Activated T-helper 1 cell treated with anti-CD3 and anti-CD28 coated beads, Interleukin-12 subunit alpha, Interleukin-12 subunit beta, Interleukin-2, Interleukin-4 antibody, amounts not matched to agents 30 ng/mL and 10 ng/mL and 1 ng/mL, durations not matched to agents 14 hours and 24 hours and 36 hours (primary cell): ENCODE results near the gene KDM3A. TPM values are rescaled to one million over a fixed set of nuclear protein-coding genes. Genes with fewer than 3 reads are reported as not detected.

ENCODE experiments used
- DNase-seq: peaks from one replicate; pipeline ENCODE4 v3.0.0; 2021; ENCODE audit warnings: low spot score
- H3K27ac Mint-ChIP-seq: one replicate; pipeline ENCODE4 v1.8.0; 2021; ENCODE audit warnings: mild to moderate bottlenecking, mixed read lengths
- H3K27me3 Mint-ChIP-seq: one replicate; pipeline ENCODE4 v1.8.0; 2022; ENCODE audit warnings: mild to moderate bottlenecking, moderate library complexity, mixed read lengths; ENCODE audit not compliant: insufficient read depth
- H3K36me3 Mint-ChIP-seq: one replicate; pipeline ENCODE4 v1.8.0; 2021; ENCODE audit warnings: low read depth, mixed read lengths
- H3K4me1 Mint-ChIP-seq: one replicate; pipeline ENCODE4 v1.8.0; 2021; ENCODE audit warnings: low read depth, mixed read lengths
- H3K4me3 Mint-ChIP-seq: one replicate; pipeline ENCODE4 v1.8.0; 2021; ENCODE audit warnings: mild to moderate bottlenecking, moderate library complexity, mixed read lengths
- H3K9me3 Mint-ChIP-seq: one replicate; pipeline ENCODE4 v1.8.0; 2021; ENCODE audit warnings: mixed read lengths
- intact Hi-C: fragments of 100-400 bp; cut with micrococcal nuclease; formaldehyde crosslinking; loops from one replicate; pipeline ENCODE4 v1.15.1; 2024
- total RNA-seq: library from RNA; stranded (reverse); gene quantifications from 2 replicates; pipeline ENCODE4 v1.2.3, GENCODE V29; 2022

Gene KDM3A, protein sequence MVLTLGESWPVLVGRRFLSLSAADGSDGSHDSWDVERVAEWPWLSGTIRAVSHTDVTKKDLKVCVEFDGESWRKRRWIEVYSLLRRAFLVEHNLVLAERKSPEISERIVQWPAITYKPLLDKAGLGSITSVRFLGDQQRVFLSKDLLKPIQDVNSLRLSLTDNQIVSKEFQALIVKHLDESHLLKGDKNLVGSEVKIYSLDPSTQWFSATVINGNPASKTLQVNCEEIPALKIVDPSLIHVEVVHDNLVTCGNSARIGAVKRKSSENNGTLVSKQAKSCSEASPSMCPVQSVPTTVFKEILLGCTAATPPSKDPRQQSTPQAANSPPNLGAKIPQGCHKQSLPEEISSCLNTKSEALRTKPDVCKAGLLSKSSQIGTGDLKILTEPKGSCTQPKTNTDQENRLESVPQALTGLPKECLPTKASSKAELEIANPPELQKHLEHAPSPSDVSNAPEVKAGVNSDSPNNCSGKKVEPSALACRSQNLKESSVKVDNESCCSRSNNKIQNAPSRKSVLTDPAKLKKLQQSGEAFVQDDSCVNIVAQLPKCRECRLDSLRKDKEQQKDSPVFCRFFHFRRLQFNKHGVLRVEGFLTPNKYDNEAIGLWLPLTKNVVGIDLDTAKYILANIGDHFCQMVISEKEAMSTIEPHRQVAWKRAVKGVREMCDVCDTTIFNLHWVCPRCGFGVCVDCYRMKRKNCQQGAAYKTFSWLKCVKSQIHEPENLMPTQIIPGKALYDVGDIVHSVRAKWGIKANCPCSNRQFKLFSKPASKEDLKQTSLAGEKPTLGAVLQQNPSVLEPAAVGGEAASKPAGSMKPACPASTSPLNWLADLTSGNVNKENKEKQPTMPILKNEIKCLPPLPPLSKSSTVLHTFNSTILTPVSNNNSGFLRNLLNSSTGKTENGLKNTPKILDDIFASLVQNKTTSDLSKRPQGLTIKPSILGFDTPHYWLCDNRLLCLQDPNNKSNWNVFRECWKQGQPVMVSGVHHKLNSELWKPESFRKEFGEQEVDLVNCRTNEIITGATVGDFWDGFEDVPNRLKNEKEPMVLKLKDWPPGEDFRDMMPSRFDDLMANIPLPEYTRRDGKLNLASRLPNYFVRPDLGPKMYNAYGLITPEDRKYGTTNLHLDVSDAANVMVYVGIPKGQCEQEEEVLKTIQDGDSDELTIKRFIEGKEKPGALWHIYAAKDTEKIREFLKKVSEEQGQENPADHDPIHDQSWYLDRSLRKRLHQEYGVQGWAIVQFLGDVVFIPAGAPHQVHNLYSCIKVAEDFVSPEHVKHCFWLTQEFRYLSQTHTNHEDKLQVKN (N-terminal part only)
- total RNA-seq: 61.6 and 67.3 TPM in 2 replicates

DNA sequence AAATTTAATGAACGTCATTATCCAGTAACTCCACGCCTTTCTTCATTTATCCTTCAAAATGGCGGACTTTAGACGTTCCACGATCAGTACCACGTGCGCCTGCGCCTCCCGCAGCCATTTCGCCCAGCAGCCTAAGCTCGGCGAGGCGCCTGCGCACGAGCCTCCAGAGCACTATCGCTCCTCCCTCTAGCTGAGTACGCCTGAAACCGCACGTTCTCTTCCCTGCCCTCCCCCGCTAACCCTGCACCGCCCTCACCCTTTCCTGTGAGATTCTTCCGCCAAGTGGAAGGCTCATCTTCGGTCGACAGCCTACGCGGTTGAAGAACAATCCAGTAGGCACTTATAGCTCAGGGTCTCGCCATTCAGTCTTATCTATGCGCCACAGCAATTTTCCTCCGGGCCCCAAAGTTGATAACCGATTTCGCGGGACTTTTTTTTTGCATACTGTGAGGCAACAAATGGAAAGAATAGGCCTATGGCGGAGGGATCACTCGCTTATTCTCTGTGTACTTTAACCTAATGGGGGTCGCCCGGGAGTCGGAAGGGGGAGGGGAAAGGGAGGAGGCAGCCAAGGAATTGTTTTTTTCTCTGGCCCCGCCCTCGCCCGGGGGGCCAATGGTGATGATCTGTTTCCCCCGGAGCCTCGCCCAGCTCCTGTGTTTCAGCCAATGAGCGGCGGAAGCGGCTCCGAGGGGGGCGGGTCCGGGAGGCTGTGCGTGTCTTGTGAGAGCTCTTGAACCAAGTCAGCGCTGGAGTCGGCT, at the start of gene KDM3A:
KDM3A (plus strand) TSS at position 741 of the 761 bp plus-strand sequence. CDS start 677 bp downstream, outside the sequence.
- H3K4me1 Mint-ChIP-seq: peaks cover 50% of the 10 kb centered on the region
- H3K4me3 Mint-ChIP-seq: peak within 1 kb of the TSS; percentile 96
- DNase-seq: peak; percentile 99
- peak within 1 kb of the TSS; percentile 98 for H3K27ac Mint-ChIP-seq
- H3K36me3 Mint-ChIP-seq: peaks cover 36% of the 10 kb centered on the region
- H3K27me3 Mint-ChIP-seq: peaks cover 11% of the 10 kb centered on the region
- peaks cover 35% of the 10 kb centered on the region for H3K9me3 Mint-ChIP-seq
- intact Hi-C loops: loop anchor here (1.0 to 10.0 kb wide), 7 partner anchors 72 to 1114 kb away; partner anchors contain the start of genes C2orf68, CAPG, ELMOD3 and RETSAT

DNA sequence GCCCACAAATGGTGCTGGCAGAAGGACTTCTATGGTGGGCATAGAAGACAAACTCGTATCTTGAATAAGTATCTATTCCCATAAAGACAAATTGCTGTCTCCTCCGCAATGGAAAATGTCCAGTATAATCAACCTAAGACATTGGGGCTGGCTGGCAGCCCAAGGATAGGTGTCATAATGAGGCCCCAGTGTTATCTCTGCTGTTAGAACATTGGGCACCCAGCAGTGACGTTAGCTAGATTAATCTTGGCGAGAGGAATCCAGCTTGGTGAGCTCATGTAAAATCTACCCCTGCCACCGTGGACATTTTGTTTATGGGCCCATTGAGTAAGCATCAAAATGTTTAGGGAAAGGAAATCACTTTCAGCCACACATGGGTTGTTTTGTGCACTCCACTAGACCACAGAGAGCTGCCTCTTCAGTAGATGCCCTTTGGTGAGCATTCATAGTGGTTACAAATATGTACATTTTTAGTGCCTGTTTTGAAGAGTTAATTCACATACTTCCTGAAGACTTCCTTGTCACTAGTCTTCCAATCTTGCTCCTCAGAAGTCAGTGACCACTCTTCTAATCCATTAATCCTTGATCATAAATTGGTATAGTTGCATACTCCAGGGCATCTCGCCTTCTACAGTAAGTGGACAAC, 48.2 kb upstream of the KDM3A start:
- intact Hi-C loops: no loop called here
- peaks cover 6% of the 10 kb centered on the region for H3K27me3 Mint-ChIP-seq

DNA sequence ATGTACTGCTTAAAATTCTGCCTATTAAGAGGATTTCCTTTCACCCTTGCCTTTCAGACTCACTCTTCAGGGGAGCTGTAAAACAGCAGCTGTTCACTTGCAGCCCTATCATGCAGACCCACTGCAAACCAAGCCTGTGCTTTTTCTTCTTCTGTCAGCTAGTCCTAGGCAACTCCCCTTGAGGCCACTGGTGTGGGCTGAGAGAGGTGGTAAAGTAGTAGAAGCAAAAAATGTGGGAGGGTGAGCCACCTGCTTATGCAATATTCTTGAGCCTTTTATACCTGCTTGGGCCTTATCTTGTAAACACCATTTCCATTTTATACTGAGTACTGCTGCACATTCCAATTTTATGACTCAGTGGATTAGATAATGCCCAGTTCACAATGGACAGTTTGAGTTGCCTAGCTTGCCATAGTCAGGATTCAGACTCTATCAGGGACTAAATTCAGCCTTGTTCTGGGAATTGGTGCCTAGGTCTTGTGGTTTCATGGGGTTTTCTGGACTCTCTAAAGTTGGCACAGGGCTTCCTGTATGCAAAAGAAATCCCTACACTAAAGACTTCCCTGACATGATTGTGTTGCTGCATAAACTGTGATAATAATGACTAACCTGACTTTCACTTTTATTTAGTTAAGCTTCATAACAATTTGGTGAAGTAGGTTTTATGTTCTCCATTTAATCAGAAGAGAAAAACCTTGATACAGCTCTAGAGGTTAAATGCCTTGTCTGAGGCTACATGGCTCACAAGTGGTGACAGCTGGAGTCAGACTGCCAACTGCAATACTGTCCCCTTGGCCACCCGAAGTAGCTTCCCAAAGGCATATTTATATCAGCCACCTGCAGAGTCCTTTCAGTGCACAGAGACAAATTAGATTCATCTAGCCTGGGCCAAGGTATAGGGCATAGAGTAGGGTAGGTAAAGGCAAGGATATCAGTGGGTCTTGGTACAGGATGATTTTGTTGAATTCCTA, 47.4 kb upstream of the KDM3A start:
- intact Hi-C loops: no loop called here
- no peak overlapping the region for H3K4me3 Mint-ChIP-seq
- H3K27me3 Mint-ChIP-seq: peaks cover 6% of the 10 kb centered on the region
- H3K9me3 Mint-ChIP-seq: peaks cover 11% of the 10 kb centered on the region
- no peak for DNase-seq
- H3K4me1 Mint-ChIP-seq: peaks cover 12% of the 10 kb centered on the region
- H3K36me3 Mint-ChIP-seq: no peaks in the 10 kb centered on the region
- no peak overlapping the region for H3K27ac Mint-ChIP-seq

More for the DNA sequence above, 48.2 kb upstream of the KDM3A start:
- H3K4me1 Mint-ChIP-seq: peaks cover 12% of the 10 kb centered on the region
- peaks cover 11% of the 10 kb centered on the region for H3K9me3 Mint-ChIP-seq
- H3K4me3 Mint-ChIP-seq: no peak overlapping the region
- H3K27ac Mint-ChIP-seq: no peak overlapping the region
- DNase-seq: no peak
- no peaks in the 10 kb centered on the region for H3K36me3 Mint-ChIP-seq

DNA sequence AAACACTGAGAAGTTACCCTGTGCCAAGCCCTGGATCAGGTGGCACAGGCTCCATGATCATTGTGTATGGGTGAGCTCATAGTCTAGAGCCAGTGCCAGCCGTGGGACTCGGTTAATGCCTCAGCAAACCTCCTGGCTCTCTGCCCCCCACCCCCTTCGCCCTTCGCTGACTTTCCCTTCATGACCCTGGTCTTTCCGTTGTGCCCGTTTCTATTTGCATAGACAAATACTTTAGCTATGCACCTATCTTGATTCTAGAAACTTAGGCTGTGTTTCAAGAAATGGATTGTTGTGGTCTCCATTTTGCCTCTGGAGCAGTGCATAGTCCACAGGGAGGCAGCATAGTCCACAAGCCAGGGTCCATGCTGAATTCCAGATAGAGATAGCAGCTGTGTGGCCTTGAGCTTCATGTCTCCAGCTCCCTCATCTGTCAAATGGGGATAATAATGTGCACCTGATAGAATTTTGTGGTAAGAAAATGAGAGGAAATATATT, 44.8 kb upstream of the KDM3A start:
- H3K27ac Mint-ChIP-seq: no peak overlapping the region
- no peak for DNase-seq
- H3K36me3 Mint-ChIP-seq: no peaks in the 10 kb centered on the region
- peaks cover 12% of the 10 kb centered on the region for H3K4me1 Mint-ChIP-seq
- peaks cover 2% of the 10 kb centered on the region for H3K27me3 Mint-ChIP-seq
- H3K4me3 Mint-ChIP-seq: no peak overlapping the region
- intact Hi-C loops: no loop called here
- peaks cover 6% of the 10 kb centered on the region for H3K9me3 Mint-ChIP-seq

DNA sequence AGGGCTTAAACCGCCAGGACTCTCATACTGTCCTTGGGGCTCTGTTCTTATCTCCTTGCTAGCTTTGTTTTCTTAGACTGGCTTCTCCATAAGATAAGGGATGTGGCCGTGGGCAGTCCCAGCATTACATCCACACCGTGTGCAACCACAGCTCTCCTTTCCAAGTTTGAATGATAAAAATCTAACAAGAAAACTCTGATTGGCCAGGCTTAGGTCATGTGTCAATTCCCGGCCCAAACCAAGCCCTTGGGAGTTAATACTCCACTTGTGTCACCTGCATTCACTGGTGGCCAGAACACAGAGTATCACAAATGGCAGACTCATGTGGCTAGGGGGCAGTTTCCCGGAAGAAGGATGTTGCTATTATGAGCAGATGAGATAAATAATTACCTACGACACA, 43.2 kb upstream of the KDM3A start:
- H3K4me3 Mint-ChIP-seq: no peak overlapping the region
- no peaks in the 10 kb centered on the region for H3K36me3 Mint-ChIP-seq
- no peak overlapping the region for H3K27ac Mint-ChIP-seq
- peaks cover 12% of the 10 kb centered on the region for H3K4me1 Mint-ChIP-seq
- intact Hi-C loops: no loop called here
- H3K27me3 Mint-ChIP-seq: peaks cover 2% of the 10 kb centered on the region
- no peak for DNase-seq
- H3K9me3 Mint-ChIP-seq: no peaks in the 10 kb centered on the region

DNA sequence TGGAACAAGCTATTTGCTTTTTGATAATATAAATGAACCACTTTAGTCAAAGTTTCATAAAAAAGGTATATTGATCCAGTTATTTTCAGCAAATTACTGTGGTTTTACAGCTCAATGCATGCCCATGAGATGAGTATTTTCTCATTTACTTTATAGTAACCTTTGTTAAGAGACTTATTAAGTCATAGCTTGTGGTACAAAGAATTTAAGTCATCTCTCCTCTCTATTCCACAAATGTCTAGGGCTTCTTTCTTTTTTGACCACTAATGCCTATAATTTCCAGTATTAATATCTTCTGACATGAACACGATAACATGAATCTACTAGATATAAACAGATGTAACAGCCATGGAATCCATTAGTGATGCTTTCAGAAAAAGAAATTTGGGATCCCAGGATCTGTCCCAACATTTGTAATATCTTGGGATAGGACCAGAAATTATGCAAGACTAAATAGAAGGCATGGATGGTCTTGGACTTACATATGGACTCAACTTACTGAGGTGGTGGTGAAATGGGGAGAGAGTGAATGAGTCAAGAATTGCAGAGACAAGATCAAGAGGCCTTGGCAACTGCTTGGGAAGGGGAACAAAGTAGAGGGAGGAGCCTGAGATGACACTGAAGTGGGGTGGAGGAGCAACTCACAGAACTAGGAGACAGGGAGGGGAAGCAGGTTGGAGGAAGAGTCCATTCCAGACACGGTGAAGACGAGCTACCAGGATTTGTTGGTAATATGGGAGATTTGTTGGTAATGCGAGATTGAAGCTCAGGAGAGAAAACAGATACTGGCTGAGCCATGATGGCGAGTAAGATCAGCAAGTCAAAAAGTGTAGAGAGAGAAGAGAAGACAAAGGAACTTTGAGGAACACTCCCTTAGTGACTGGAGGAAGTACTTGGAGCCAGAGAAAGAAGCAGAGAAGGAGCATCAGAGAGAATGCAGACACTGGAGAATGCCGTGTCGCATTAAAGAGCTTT, 42.4 kb upstream of the KDM3A start:
- Mint-ChIP-seq H3K4me3 (no peak overlapping the region), H3K27me3 (peaks cover 4% of the 10 kb centered on the region), H3K4me1 (peaks cover 6% of the 10 kb centered on the region), H3K27ac (no peak overlapping the region), H3K9me3 (no peaks in the 10 kb centered on the region), H3K36me3 (no peaks in the 10 kb centered on the region)
- intact Hi-C loops: no loop called here
- DNase-seq: no peak

DNA sequence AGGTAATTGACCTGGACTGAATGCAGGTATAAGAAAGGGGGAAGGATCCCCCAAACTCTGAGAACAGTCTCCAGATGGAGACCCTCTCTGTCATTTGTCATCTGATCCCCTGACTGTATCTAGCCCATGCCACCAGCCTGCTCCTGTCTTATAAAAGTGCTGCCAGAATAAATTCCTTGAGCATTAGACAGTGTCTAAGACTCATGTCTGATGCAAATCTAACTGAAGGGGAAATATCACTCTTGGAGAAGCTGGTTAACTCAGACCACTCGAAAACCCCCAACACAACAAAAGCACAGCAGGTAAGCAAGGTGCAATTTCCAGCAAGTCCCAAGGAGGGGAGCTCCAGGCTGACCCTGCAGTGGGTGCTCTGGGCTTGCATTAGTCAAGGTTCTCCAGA, 40.9 kb upstream of the KDM3A start:
- Mint-ChIP-seq H3K36me3 (no peaks in the 10 kb centered on the region), H3K27me3 (peaks cover 4% of the 10 kb centered on the region), H3K4me1 (no peaks in the 10 kb centered on the region), H3K4me3 (no peak overlapping the region), H3K27ac (no peak overlapping the region), H3K9me3 (no peaks in the 10 kb centered on the region)
- intact Hi-C loops: no loop called here
- no peak for DNase-seq

DNA sequence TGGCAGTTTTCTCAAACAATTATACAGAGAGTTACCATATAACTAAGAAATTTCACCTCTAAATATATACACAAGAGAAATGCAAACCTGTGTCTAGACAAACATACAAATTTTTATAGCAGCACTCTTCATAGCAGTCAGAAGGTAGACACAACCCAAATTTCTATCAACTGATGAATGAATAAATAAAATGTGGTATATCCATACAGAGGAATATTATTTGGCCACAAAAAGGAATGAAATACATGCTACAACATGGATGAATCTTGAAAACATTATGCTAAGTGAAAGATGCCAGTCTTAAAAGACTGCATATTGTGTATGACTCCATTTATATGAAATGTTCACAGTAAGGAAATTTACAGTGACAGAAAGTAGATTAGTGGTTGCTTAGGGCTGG, 30.6 kb upstream of the KDM3A start:
- Mint-ChIP-seq H3K4me1 (no peaks in the 10 kb centered on the region), H3K4me3 (no peak overlapping the region), H3K36me3 (no peaks in the 10 kb centered on the region), H3K9me3 (peaks cover 7% of the 10 kb centered on the region), H3K27me3 (peaks cover 27% of the 10 kb centered on the region), H3K27ac (no peak overlapping the region)
- intact Hi-C loops: no loop called here
- no peak for DNase-seq

DNA sequence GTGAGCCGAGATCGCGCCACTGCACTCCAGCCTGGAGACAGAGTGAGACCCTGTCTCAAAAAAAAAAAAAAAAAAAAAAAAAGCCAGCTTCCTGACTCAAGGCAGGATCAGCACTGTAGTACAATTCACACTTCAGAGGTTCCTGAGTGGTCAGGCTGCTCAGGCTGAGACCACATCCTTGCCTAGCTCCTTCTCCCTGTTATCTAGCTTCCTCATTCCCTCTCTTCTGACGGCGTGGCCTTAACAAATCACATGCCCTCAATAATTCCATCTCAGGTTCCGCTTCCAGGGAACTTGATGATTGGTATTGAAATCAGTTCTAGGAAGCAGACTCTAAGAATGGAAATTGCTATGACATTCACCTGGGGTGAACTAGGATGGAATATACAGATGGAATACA, 29.8 kb upstream of the KDM3A start:
- H3K4me3 Mint-ChIP-seq: no peak overlapping the region
- no peak overlapping the region for H3K27ac Mint-ChIP-seq
- H3K27me3 Mint-ChIP-seq: peaks cover 26% of the 10 kb centered on the region
- intact Hi-C loops: no loop called here
- peaks cover 7% of the 10 kb centered on the region for H3K9me3 Mint-ChIP-seq
- no peak for DNase-seq
- H3K4me1 Mint-ChIP-seq: no peaks in the 10 kb centered on the region
- no peaks in the 10 kb centered on the region for H3K36me3 Mint-ChIP-seq

DNA sequence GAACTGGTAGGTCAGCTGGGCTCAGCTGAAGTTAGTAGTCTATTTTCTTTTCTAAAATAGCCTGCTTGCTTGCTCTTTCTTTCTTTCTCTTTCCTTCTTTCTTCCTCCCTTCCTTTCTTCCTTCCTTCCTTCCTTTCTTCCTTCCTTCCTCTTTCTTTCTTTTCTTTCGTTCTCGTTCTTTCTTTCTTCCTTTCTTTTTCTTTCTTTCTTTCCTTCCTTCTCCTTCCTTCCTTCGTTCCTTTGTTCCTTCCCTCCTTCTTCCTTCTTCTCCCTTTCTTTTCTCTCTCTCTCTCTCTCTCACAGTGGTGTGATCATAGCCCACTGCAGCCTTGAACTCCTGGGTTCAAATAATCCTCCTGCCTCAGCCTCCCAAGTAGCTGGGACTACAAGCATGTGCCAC, 29.2 kb upstream of the KDM3A start:
- no peaks in the 10 kb centered on the region for H3K4me1 Mint-ChIP-seq
- intact Hi-C loops: no loop called here
- no peak overlapping the region for H3K27ac Mint-ChIP-seq

More for the DNA sequence above, 29.2 kb upstream of the KDM3A start:
- H3K4me3 Mint-ChIP-seq: no peak overlapping the region
- peaks cover 26% of the 10 kb centered on the region for H3K27me3 Mint-ChIP-seq
- no peak for DNase-seq
- H3K9me3 Mint-ChIP-seq: peaks cover 7% of the 10 kb centered on the region
- H3K36me3 Mint-ChIP-seq: no peaks in the 10 kb centered on the region
